ENCODE results near the gene CDK6.

DNA sequence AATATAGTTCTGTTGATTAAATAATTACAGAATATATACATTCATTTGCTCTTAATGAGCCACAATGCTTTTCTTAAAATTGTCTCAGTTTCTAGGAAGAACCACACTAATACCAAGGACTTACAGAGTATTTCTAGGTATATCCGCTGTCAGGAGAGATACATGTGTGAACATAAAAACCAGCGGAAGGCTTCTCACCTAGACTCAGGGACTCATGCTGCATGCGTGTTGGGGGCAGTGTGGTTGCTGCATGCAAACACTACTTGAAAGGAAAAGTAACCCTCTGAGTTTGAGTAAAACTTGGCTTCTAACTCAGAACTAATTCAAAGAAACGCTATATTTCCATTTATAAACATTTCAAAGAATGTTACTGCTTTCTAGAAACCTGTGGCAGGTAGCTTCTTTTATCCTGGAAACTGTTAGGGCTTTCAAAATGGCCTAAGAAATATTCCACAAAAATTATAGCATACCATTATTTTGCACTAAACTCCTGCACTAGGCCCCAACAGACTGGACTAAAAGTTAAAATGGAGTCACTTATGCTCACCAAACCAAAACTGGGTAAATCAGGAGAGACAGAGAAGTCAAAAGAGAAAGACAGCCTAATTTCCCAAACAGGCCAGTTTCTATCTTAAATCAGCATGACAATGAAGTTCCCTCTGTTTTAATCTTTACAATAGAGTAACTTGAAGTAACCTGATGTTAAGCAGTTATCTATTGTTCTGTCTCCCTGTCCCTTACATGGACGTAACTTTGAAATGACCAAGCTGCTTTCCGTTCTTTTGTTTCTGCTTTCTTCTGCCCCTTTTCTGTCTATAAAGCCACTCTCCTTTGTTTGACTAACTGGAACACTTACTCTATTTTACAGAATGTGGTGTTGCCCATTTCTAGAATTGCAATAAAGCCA lies 151.0 kb downstream of the CDK6 start:
- TF ChIP-seq, protein P1, sequence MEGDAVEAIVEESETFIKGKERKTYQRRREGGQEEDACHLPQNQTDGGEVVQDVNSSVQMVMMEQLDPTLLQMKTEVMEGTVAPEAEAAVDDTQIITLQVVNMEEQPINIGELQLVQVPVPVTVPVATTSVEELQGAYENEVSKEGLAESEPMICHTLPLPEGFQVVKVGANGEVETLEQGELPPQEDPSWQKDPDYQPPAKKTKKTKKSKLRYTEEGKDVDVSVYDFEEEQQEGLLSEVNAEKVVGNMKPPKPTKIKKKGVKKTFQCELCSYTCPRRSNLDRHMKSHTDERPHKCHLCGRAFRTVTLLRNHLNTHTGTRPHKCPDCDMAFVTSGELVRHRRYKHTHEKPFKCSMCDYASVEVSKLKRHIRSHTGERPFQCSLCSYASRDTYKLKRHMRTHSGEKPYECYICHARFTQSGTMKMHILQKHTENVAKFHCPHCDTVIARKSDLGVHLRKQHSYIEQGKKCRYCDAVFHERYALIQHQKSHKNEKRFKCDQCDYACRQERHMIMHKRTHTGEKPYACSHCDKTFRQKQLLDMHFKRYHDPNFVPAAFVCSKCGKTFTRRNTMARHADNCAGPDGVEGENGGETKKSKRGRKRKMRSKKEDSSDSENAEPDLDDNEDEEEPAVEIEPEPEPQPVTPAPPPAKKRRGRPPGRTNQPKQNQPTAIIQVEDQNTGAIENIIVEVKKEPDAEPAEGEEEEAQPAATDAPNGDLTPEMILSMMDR (IDR thresholded peaks at IDR 0.05; ENCODE audit: low read depth, low read length) = no peak
- TF ChIP-seq EZH2phosphoT487 (IDR thresholded peaks at IDR 0.05; ENCODE audit: low read depth) = no peak

Measured in OCI-LY3 (cell line).